ENCODE measurements around the gene NDUFA5.
"Not testable (repeated sequence)": the region's sequence is repeated elsewhere in the genome, so short reads cannot be mapped to it uniquely, and the experiment has no call there.

NDUFA5 gene

GRCh38 chr7:123528265-123528664 is 29.4 kb downstream of the NDUFA5 start:
- in situ Hi-C loops (cut with HindIII; ENCODE audit: low pct_unique_long_range_greater_than_20kb, low sequenced_read_pairs): no loop called here
- TF ChIP-seq JUND (IDR thresholded peaks at IDR 0.05; ENCODE audit: low read depth): no peak
- no peak for DNase-seq (ENCODE audit: low read depth in 1 of 2, low spot score in 1 of 2)

- in situ Hi-C loops (cut with HindIII; ENCODE audit: low pct_unique_long_range_greater_than_20kb, low sequenced_read_pairs); DNase-seq (ENCODE audit: low read depth in 1 of 2, low spot score in 1 of 2): not testable (repeated sequence)
These were observed 29.8 kb downstream of the NDUFA5 start for GRCh38 chr7:123527712-123528225.

GRCh38 chr7:123526533-123526932 is 31.1 kb downstream of the NDUFA5 start:
- DNase-seq (ENCODE audit: low read depth in 1 of 2, low spot score in 1 of 2); in situ Hi-C loops (cut with HindIII; ENCODE audit: low pct_unique_long_range_greater_than_20kb, low sequenced_read_pairs): not testable (repeated sequence)

GRCh38 chr7:123522066-123522465 is 35.6 kb downstream of the NDUFA5 start:
- TF ChIP-seq JUND (IDR thresholded peaks at IDR 0.05; ENCODE audit: low read depth): no peak
- in situ Hi-C loops (cut with HindIII; ENCODE audit: low pct_unique_long_range_greater_than_20kb, low sequenced_read_pairs): no loop called here
- no peak for DNase-seq (ENCODE audit: low read depth in 1 of 2, low spot score in 1 of 2)

GRCh38 chr7:123505221-123505620 is 52.4 kb downstream of the NDUFA5 start:
- in situ Hi-C loops (cut with HindIII; ENCODE audit: low pct_unique_long_range_greater_than_20kb, low sequenced_read_pairs): no loop called here
- no peak for DNase-seq (ENCODE audit: low read depth in 1 of 2, low spot score in 1 of 2)
- TF ChIP-seq JUND (IDR thresholded peaks at IDR 0.05; ENCODE audit: low read depth): no peak

- no peak for TF ChIP-seq JUND (IDR thresholded peaks at IDR 0.05; ENCODE audit: low read depth)
- no peak for DNase-seq (ENCODE audit: low read depth in 1 of 2, low spot score in 1 of 2)
- in situ Hi-C loops (cut with HindIII; ENCODE audit: low pct_unique_long_range_greater_than_20kb, low sequenced_read_pairs): no loop called here
These were observed 55.4 kb downstream of the NDUFA5 start for GRCh38 chr7:123502201-123502600.

GRCh38 chr7:123500878-123501489 is 56.6 kb downstream of the NDUFA5 start:
- no peak for DNase-seq (ENCODE audit: low read depth in 1 of 2, low spot score in 1 of 2)
- in situ Hi-C loops (cut with HindIII; ENCODE audit: low pct_unique_long_range_greater_than_20kb, low sequenced_read_pairs): no loop called here
- no peak for TF ChIP-seq JUND (IDR thresholded peaks at IDR 0.05; ENCODE audit: low read depth)

GRCh38 chr7:123499211-123499970 is 58.2 kb downstream of the NDUFA5 start:
- no peak for DNase-seq (ENCODE audit: low read depth in 1 of 2, low spot score in 1 of 2)
- no peak for TF ChIP-seq JUND (IDR thresholded peaks at IDR 0.05; ENCODE audit: low read depth)
- in situ Hi-C loops (cut with HindIII; ENCODE audit: low pct_unique_long_range_greater_than_20kb, low sequenced_read_pairs): no loop called here

- no peak for TF ChIP-seq JUND (IDR thresholded peaks at IDR 0.05; ENCODE audit: low read depth)
- in situ Hi-C loops (cut with HindIII; ENCODE audit: low pct_unique_long_range_greater_than_20kb, low sequenced_read_pairs): no loop called here
- DNase-seq (ENCODE audit: low read depth in 1 of 2, low spot score in 1 of 2): no peak
These were observed 59.0 kb downstream of the NDUFA5 start for GRCh38 chr7:123498601-123499000.

- no peak for DNase-seq (ENCODE audit: low read depth in 1 of 2, low spot score in 1 of 2)
- in situ Hi-C loops (cut with HindIII; ENCODE audit: low pct_unique_long_range_greater_than_20kb, low sequenced_read_pairs): no loop called here
- TF ChIP-seq JUND (IDR thresholded peaks at IDR 0.05; ENCODE audit: low read depth): no peak
These were observed 59.6 kb downstream of the NDUFA5 start for GRCh38 chr7:123498031-123498430.

- peak; percentile 1 to 56 for DNase-seq (ENCODE audit: low read depth in 1 of 2, low spot score in 1 of 2)
- in situ Hi-C loops (cut with HindIII; ENCODE audit: low pct_unique_long_range_greater_than_20kb, low sequenced_read_pairs): no loop called here
- TF ChIP-seq JUND (IDR thresholded peaks at IDR 0.05; ENCODE audit: low read depth): no peak
These were observed 63.3 kb downstream of the NDUFA5 start for GRCh38 chr7:123494193-123494796.

- in situ Hi-C loops (cut with HindIII; ENCODE audit: low pct_unique_long_range_greater_than_20kb, low sequenced_read_pairs): no loop called here
- DNase-seq (ENCODE audit: low read depth in 1 of 2, low spot score in 1 of 2): peak in 1 of 2 experiments; percentile 10
- TF ChIP-seq JUND (IDR thresholded peaks at IDR 0.05; ENCODE audit: low read depth): no peak
These were observed 65.1 kb downstream of the NDUFA5 start for GRCh38 chr7:123492485-123492884.
